GM18873 (cell line): ENCODE data around the gene PEX11B.

Experiments
- ATAC-seq: cut with Tn5 transposase; IDR thresholded peaks from one replicate; pipeline ENCODE4 v1.9.1; 2021; ENCODE audit warnings: mild to moderate bottlenecking, moderate library complexity, moderate number of reproducible peaks; ENCODE audit not compliant: unreplicated experiment, low FRiP score

PEX11B gene, protein sequence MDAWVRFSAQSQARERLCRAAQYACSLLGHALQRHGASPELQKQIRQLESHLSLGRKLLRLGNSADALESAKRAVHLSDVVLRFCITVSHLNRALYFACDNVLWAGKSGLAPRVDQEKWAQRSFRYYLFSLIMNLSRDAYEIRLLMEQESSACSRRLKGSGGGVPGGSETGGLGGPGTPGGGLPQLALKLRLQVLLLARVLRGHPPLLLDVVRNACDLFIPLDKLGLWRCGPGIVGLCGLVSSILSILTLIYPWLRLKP

GRCh38 chr1:145918144-145918991 is at the start of gene PEX11B:
TSS of gene PEX11B (minus strand) at chr1:145918717. CDS start at chr1:145918688, 29 bp downstream.
- ATAC-seq = peak; percentile 61

DNA sequence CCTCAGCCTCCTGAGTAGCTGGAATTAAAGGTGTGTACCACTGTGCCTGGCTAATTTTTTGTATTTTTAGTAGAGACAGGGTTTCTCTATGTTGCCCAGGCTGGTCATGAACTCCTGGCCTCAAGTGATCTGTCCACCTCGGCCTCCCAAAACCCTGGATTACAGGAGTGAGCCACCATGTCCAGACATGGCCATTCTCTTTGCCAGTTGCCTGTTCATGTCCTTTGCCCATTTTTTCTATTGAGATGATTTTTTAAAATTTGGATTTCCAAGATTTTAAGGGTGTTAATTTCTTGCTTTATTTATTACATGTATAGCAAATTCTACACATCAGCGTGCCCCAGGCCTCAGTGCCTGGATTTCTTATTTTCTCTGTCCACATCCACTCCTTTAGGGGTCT is 48.8 kb upstream of the PEX11B start:
- ATAC-seq = no peak

DNA sequence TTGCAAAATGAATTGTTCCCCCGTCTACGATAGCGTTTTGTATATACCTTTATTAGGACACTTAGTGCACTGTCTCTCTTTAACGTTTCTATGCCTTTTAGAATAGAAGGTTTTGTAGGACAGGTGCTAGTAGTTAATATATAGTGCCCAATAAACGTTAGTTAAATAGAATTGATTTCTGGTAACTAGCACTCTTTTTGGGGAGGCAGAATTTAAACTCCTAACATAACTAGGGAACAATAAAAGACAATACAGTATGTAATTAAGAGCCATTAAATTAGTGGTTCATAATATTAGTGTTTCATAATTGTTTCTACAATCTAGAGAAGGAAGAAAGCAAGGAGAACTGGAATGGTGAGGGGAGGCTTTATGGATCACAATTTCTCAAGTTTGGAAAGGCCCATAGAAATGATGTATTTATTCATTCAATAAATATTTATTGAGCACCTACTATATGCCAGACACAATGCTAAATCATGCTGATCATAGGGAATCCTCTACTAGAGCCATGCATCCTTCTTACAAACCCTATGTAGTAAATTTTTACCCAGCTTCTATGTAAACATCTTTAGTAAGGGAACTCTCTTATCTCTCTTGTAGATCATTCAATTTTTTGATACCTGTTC is 46.7 kb upstream of the PEX11B start:
- no peak for ATAC-seq

DNA sequence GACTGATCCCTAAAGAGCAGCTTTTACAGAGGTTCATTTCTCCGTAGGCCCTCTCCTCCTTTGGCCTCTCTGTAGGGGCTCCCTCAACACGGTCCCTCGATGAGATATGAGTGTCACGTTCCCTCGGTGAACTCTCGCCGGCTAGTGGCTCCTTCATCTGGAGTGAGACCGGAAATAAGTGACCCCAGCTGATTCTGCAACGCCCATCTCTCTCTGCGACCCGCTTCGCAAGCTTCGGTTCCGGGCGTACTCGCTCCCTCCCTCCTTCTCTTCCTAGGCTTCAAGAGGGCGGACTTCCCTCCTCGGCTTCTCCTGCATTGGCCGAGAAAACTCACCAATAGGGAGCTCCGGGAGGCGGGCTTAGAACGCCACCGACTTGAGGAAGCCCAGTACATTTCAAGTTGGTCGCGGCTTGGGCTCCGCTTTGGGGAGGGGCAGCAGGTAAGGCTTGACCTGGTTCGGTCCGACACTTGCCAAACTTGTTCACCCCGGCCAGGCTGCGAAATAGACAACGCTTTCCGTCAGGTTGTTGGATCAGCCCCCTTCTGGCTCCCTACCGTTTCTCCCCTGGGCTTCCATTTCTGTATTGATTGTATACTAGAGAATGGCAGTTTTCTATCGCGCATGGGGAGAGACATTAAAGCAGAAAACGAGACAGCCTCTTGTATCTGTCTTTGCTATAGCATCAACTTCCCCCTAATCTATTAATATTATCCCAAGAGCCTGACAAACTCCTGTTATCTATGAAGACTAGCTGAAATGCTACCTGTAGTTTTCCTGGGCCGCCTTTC is 46.0 kb upstream of the PEX11B start, which contains the start of the genes ANKRD34A and POLR3GL:
Gene ANKRD34A (minus strand): TSS at position 248 of the 791 bp plus-strand sequence. CDS start 2,816 bp downstream, outside the sequence.
Gene POLR3GL (plus strand): TSS at position 363 of the 791 bp plus-strand sequence. CDS start 10,176 bp downstream, outside the sequence.
- ATAC-seq = peak; percentile 78

GRCh38 chr1:145963265-145964019 is 44.9 kb upstream of the PEX11B start:
- ATAC-seq = no peak

DNA sequence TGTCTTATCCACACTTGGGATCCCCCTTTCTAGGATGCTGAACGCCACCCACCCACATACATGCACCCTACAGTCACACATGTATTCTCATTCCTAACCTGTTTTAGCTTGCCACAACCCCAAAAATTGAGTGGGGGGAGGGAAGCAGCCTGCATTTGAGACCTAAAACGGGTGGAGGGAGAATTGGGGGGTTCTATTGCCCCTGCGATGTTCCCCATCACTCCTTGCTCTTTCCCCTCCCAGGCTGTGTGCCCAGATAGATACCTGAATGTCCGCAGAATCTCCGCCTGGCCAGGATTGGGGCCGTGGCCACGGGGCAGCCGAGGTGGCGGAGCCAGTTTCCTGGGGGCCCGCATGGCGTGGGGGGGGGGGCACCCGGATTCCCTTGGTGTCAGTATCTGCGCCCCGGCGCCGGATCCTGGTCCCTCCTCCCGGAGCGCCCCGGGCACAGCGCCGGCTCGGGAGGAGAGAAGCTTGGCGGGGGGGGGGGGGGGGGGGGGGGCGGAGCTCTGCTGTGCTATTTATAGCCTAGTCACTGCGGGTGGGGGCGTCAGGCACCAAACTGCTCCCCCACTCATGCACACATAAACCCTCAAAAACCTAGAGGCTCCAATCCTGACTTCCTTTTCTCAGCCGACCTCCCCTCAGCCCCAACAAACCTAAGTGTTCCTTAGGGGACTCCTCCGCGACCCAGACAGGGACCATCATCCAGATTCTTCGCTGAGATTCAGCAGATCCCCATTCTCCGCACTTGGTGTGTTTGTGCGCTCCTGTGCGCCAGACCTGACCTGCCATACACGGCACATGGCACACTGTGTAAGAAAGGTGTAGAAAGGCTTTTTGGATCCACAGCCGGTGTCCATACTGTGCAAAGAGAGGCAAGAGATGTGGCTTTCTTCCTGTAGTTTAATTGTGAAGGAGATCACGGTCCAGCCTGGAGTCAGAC is 43.9 kb upstream of the PEX11B start:
- ATAC-seq = no peak

DNA sequence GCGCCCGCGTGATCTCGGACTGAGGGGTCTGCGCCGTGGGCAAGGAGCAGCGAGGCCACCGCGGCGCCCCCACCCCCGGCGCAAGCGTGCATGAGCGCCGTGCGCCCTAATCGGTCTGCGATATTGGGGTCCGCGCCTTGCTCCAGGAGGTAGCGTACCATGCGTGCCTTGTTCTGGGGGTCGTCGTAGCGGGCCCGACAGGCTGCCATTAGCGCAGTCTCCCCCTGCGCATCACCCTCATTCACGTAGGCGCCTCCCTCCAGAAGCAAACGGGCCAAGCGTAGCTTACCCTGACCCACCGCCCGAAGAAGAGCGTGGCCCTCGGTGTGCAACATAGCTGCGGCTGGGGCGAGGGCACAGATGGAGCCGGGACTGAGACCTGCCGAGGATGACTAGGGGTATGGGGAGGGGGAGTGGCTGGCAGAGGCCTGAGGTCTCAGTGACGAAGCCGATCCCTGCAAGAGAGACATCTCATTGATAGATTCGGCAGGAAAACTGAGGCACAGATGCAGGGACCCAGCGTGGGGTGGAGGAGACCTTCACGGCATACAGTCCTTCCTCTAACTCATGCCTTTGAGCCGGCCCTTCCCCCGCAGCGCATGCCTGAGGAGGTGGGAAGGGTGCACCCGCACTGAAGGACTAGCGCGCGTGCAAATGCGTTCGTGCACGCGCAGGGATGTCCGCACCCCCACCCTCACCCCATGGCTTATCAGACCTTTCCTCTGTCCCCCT is 43.1 kb upstream of the PEX11B start:
- no peak for ATAC-seq

GRCh38 chr1:145961109-145961424 is 42.5 kb upstream of the PEX11B start:
- ATAC-seq = no peak

GRCh38 chr1:145960468-145961108 is 42.1 kb upstream of the PEX11B start:
- ATAC-seq = no peak

DNA sequence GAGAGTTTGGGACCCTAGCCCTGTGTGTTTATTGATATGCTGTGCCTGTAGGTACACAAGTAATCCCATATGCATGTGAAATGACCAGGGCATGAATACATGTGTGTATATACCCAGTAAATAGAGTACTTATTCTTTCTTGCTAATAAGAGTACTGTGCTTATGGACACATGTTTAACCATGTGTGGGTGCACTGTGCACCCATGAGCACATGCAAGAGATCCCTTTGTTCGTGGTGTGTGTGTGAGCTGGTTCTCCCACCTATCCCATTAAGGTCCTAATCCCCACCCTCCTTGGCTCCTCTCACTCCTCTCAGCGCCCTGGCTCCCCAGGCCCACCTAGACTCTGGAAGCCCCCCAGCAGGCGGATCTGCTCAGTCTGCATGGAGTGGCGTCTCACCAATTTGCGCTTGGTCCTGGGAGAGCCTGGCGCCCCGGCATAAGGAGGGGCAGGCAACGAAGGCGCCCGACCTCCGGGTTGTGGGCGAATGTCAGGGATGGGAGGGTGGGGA is 41.5 kb upstream of the PEX11B start:
- ATAC-seq = no peak

- ATAC-seq = no peak
These were observed 40.8 kb upstream of the PEX11B start for GRCh38 chr1:145959333-145959732.

DNA sequence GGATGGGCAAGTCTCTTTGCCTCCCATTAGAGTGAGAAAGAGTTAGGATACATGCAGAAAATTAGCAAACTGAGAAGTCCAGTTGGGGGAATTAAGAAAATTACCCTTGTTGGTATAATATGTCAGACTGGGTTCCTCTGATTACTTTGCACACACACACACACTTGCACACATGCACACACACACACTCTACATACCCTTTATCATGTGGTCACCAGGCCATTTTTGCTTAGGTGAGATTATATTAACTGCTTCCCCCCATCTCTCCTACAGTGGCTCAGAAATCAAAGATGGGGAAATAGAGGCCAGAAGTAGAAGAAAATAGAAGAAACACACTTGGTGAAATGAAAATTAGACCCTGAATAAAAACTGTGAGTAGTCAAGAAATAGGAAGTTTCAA is 40.2 kb upstream of the PEX11B start:
- ATAC-seq = no peak

DNA sequence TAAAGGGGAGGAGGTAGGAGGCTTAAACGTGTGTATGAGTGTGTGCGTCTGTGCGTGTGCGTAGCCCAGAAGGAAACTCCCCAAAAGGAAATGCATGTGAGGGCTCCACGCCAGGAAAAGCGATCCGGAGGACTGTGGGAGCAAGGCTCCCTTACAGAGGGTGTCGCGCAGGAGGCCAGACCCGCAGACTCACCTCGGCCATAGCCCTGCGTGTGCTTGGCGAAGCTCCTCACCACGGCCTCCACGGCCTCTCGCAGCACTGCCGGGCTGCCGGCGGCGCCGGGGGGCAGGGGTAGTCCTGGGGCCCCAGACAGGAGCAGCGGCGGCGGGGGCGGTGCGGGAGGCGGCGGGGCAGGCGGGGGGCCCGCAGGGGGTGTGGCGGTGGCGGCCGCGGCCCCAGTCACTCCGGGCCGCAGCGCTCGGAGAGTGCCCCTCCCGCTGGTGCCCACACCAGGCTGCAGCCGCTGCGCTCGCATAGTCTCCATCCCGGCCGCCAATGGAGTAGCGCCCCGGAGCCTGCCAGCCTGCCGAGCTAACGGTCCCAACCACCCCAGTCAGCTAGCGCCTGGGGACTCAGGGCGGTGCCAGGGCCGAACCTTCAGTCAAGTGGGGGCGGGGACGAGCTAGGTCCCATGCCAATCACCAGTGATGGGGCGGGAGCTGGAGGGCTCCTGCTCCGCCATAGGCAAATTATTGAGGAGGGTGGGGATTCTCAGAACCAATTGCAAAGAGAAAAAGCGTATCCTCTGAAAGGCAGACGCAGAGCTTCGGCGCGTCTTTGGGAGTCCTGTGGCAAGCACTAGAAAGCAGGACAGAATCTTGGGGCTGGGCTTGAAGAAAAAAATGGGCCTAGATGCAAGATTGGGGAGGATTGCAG is 39.2 kb upstream of the PEX11B start, which contains the start of gene LIX1L:
Gene LIX1L (minus strand): TSS at position 575 of the 877 bp plus-strand sequence. CDS start 90 bp downstream, at position 485.
- peak; percentile 89 for ATAC-seq

GRCh38 chr1:145956781-145957442 is 38.4 kb upstream of the PEX11B start:
- ATAC-seq = no peak

GRCh38 chr1:145956361-145956760 is 37.8 kb upstream of the PEX11B start:
- no peak for ATAC-seq

- no peak for ATAC-seq
These were observed 36.9 kb upstream of the PEX11B start for GRCh38 chr1:145955436-145955835.
